ENCODE measurements around the gene ZNF341.

The ZNF341 gene

DNA sequence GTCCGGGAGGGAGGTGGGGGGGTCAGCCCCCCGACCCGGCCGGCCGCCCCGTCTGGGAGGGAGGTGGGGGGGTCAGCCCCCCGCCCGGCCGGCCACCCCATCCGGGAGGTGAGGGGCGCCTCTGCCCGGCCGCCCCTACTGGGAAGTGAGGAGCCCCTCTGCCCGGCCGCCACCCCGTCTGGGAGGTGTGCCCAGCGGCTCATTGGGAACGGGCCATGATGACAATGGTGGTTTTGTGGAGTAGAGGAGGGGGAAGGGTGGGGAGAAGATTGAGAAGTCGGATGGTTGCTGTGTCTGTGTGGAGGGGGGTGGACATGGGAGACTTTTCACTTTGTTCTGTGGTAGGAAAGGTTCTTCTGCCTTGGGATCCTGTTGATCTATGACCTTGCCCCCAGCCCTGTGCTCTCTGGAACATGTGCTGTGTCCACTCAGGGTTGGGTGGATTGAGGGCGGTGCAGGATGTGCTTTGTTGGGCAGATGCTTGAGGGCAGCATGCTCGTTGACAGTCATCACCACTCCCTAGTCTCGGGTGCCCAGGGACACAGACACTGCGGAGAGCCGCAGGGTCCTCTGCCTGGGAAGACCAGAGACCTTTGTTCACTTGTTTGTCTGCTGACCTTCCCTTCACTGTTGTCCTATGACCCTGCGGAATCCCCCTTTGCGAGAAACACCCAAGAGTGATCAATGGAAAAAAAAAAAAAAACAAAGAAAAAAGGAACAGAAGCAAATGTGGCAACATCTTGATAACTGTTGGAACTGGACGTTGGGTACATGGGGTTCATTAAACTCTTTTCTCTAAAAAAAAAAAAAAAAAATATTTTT, 30.0 kb upstream of the ZNF341 start:
- DNase-seq (ENCODE audit: low read depth in 1 of 2, low spot score in 1 of 2): no peak

- no peak for DNase-seq (ENCODE audit: low read depth in 1 of 2, low spot score in 1 of 2)
Observed at GRCh38 chr20:33702861-33703260, 28.9 kb upstream of the ZNF341 start.

GRCh38 chr20:33703498-33704137, 28.2 kb upstream of the ZNF341 start:
- no peak for DNase-seq (ENCODE audit: low read depth in 1 of 2, low spot score in 1 of 2)

GRCh38 chr20:33704197-33704924, 27.4 kb upstream of the ZNF341 start:
- DNase-seq (ENCODE audit: low read depth in 1 of 2, low spot score in 1 of 2): no peak

DNA sequence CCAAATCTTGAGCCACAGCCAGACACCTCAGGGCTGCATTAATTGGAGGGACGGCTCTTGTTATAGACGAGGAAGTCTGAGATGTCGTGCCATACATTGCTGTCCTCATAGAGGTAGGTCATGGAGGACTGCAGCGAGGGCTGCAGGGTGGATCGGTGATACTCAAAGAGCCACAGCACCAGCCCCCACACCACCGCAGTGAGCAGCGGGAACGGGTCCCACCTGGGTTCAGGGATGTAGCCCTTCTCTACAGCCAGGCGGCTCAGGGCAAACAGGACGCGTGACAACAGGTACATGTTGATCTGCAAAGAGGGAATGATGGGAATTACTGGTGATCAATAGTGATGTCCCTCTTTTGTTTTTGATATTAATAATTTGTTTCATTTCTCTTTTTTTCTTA, 24.1 kb upstream of the ZNF341 start:
- no peak for DNase-seq (ENCODE audit: low read depth in 1 of 2, low spot score in 1 of 2)

DNA sequence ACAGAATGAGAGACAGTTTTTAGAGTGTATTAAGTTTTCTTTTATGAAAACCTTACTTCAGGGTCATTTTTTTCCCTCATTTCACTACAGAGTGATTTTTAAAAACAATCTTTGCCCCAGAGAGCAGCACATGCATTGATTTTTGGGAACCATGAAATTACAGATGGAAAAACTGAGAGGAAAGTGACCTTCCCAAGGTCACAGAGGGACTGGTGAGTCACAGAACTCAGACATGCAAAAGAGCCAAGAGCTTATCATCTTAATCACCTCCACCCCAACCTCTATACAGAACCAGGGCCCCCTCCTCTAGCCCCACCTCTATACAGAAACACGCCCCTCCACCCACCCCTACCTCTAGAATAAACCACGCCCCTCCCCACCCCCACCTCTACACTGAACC, 22.4 kb upstream of the ZNF341 start:
- DNase-seq (ENCODE audit: low read depth in 1 of 2, low spot score in 1 of 2): no peak

GRCh38 chr20:33709905-33710541, 21.8 kb upstream of the ZNF341 start:
- no peak for DNase-seq (ENCODE audit: low read depth in 1 of 2, low spot score in 1 of 2)

DNA sequence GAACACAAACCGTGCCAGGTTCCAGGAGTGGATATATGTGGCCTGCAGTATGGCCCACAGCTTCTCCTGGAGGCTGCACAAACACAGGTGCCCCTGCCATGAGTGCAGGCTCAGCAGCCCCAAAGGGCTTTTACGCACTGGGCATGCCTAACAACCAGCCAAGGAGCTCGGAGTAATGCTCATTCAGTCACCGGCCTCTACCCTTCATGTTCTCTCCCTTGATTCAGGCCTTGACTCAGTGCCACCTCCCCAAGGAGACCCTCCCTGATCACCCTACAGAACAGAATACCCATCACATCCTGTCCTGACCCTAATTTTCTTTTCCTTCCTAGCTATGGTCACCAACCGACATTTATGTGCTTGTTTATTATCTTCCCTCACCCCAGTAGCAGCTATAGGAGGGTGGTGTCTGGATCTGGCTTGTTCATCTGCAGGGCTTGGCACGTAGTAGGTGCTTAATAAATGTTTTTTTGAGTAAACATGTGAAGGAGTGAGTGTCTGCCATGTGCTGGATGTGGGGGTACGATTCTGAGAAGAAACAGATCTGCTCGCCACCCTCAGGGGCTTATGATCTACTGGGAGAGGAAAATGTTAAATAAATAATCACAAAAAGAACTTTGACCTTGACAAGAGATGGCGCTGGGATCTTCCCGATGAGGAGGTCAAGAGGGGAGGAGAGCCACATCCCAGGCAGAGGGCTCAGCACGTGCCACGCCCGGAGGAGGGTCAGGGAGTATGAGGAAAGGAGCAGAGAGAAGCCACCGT, 20.9 kb upstream of the ZNF341 start:
- no peak for DNase-seq (ENCODE audit: low read depth in 1 of 2, low spot score in 1 of 2)

GRCh38 chr20:33711446-33711738, 20.4 kb upstream of the ZNF341 start:
- DNase-seq (ENCODE audit: low read depth in 1 of 2, low spot score in 1 of 2): no peak

DNA sequence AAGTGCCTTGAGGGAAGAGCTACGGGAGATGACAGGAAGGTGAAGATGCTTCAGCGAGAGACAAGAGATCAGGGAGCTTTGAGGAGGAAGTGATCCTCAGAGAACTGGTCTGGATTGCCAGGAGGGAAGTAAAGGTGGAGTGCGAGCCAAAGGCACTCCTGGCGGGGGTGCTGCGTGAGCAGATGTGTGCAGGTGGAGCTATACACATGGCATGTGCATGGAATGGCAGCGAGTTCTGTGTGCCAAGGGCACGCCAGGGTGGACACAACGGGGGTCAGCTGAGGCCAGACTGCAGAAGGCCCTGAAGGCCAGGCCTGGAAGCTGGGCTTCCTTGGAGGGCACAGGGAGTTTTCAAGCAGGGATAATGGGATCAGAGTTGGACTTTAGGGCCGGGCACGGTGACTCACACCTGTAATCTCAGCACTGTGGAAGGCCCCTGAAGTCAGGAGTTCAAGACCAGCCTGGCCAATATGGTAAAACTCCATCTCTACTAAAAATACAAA, 17.9 kb upstream of the ZNF341 start:
- no peak for DNase-seq (ENCODE audit: low read depth in 1 of 2, low spot score in 1 of 2)

- no peak for DNase-seq (ENCODE audit: low read depth in 1 of 2, low spot score in 1 of 2)
Observed at GRCh38 chr20:33716498-33716897, 15.3 kb upstream of the ZNF341 start.

- no peak for DNase-seq (ENCODE audit: low read depth in 1 of 2, low spot score in 1 of 2)
Observed at GRCh38 chr20:33719277-33719988, 12.4 kb upstream of the ZNF341 start.

DNA sequence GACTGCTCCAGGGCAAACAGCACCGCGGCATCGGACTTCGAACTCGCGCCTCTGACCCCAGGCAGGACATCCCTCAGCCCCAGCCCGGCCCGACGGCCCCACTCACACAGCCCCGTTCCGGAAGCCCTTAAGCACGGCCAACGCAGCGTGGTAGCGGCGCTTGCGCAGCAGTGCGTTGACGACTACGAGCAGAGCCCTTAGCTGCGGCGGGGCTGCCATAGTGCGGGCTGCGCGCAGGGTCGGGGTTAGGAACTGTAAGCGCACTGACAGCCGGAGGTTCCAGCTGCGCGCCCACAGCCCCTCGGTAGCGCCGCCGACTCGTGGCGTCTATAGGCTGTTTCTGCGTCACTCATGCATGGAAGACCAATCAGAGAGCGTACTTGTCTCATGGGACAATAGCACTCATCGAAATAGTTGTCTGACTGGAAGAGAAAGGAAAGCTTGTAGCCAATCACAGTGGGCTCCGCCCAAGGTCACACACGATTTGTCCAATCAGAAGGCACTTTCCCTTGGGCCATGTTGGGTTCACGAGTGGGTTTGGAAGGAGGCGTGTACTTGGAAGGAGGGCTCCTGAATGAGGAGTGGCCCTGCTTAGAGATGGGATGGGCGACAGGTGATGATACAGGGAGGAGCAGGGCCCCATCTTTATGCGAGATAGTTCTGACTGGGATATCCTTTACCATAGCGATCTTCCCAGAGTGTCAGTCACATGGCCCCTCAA, 11.6 kb upstream of the ZNF341 start, which contains the start of gene PXMP4:
Gene PXMP4, minus strand, starts transcription at position 322 of the 721 bp plus-strand sequence. Its CDS starts 103 bp downstream, at position 219.
- DNase-seq (ENCODE audit: low read depth in 1 of 2, low spot score in 1 of 2): peak; percentile 63 to 69

DNA sequence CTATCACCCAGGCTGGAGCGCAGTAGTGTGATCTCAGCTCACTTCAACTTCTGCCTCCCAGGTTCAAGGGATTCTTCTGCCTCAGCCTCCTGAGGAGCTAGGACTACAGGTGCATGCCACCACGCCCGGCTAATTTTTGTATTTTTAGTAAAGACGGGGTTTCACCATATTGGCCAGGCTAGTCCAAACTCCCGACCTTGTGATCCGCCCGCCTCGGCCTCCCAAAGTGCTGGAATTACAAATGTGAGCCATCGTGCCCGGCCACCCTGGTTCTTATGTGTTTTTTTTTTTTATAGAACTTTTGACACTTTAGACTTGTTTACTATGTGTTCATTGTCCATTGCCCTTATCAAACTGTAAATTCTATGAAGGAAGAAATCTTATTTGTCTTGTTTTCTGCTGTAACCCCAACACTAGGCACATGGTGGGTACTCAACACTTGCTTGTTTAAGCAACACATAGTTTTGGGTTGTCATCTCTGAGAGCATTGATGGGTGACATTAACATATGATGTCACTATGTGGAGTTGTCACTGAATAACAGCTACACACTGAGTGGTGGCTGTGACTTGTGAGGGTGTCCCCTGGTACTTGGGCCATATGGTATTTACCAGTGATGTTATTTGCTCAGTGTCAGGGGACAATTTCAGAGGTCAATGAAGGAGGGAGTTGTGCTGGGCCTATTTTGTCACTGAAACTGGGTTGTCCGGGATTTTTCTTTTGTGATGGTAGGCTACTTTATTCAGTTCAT, 10.2 kb upstream of the ZNF341 start:
- no peak for DNase-seq (ENCODE audit: low read depth in 1 of 2, low spot score in 1 of 2)

DNA sequence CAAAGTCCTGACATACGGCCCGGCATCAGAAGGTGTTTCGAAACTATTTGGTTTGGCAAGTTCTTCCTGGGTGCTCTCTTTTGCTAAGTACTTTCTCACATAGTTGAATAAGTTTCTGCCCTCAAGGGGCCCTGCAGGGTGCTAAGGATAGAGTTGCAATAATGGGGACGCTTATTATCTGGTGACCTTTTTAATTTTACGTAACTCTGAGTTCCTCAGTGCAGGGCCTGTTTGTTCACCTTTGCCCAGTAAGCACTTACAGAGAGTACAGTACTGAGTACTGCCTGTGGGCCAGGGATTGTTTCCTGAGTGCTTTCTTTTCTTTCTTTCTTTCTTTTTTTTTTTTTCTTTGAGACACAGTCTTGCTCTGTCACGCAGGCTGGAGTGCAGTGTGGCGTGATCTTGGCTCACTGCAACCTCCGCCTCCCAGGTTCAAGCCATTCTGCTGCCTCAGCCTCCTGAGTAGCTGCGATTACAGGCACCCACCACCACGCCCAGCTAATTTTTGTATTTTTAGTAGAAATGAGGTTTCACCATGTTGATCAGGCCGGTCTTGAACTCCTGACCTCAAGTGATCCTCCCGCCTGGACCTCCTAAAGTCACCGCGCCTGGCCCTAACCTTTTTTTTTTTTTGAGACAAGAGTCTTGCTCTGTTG, 7.2 kb upstream of the ZNF341 start:
- DNase-seq (ENCODE audit: low read depth in 1 of 2, low spot score in 1 of 2): no peak

DNA sequence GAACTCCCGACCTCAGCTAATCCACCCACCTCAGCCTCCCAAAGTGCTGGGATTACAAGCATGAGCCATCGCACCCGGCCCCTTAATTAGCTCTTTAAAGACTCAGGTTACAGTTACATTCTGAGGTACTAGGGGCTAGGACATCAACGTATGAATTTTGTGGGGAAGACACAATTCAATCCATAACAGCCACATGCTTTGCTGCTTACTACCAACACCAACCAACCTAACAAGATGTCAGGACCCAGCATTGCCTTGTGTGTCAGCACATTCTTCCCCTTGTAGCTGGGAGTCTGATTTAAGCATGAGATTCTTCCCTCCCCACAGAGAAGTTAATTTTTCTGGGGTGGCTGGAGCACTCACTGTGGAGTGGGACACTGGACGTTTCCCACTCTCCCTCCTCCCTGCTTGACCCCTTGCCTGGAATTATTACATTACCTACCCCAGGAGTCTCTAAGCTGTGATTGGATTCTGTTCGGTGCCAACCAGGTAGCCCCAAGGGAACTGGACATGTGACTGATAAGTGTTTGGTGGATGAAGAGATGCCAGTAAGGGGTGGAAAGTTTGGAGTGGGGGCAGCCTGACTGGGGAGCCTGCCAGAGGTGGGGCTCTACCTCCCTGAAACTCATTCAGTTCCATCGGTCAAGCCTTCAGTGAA, 6.1 kb upstream of the ZNF341 start:
- DNase-seq (ENCODE audit: low read depth in 1 of 2, low spot score in 1 of 2): no peak

- DNase-seq (ENCODE audit: low read depth in 1 of 2, low spot score in 1 of 2): no peak
Observed at GRCh38 chr20:33727115-33727479, 4.7 kb upstream of the ZNF341 start.

DNA sequence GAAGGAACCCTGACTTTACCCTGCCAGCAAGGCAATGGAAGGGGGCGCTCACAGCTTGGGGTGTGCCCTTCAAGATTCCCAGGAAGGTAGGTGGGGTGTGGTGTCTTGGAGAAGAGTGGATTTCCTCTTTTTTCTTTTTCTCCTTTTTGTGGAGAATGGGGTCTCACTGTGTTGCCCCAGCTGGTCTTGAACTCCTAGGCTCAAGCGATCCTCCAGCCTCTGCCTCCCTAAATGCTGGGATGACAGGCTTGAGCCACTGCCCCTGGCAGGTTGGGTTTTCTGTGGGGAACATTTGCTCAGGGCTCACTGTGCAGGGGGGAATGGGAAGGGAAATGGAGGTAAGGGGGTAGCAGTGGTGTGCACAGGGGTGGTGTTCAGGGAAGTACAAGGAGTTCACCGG, 4.0 kb upstream of the ZNF341 start:
- DNase-seq (ENCODE audit: low read depth in 1 of 2, low spot score in 1 of 2): no peak

Data from stimulated activated CD4-positive, alpha-beta T cell treated with anti-CD3 and anti-CD28 coated beads, Interleukin-15, amount 100 ng/mL, for 1 hour (primary cell).